T-helper 2 cell (primary cell): ENCODE results near the gene SLC7A6.

ENCODE experiments used
- DNase-seq, 5 experiments: peaks; one replicate each; pipeline versions ENCODE4 v3.0.0 to v3.0.0-alpha.2; 2012 to 2022

Gene SLC7A6

DNA sequence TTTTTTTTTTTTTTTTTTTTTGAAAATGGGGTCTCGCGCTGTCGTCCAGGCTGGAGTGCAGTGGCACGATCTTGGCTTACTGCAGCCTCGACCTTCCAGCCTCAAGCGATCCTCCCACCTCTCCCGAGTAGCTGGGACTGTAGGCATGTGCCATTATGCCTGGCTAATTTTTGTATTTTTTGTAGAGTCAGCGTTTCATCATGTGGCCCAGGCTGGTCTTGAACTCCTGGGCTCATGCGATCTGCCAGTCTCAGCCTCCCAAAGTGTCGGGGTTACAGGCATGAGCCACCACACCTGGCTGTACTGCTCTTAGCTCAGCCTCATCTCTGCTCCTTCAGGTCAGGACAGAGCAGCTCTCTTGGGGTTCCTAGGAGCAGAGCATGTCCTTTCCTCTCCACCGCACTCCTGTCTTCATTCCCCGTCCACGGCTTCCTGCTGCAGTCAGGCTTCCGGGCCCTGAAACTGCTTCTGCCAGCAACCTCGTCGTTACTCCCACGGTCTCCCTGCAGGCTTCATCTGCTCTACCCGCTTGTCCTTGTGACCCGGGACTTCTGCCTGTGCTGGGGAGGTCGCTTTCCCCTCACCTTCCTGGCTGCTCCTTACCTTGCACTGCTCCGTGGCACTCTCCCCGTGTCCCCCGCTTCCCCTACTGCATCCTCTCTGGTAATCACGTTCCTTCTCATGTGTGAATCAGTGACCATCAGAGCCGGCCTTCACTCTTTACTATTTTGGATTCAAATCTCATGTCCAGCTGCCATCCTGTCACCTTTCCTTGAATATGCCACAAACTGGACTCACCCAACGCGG, 84.5 kb downstream of the SLC7A6 start:
- DNase-seq: no peak

GRCh38 chr16:68349838-68350410, 85.6 kb downstream of the SLC7A6 start:
- DNase-seq: no peak

- DNase-seq: no peak
These were observed 86.6 kb downstream of the SLC7A6 start for GRCh38 chr16:68350813-68351350.
